Duodenal mucosa (tissue), 2 donors: ENCODE results near the gene TPM4.

Experiments
- H3K27ac ChIP-seq: one replicate; pipeline ENCODE4 v1.7.0; 2013; ENCODE audit warnings: low read depth, low read length
- H3K27me3 ChIP-seq, 2 donors: one replicate each; pipeline ENCODE4 v1.7.0; 2013; ENCODE audit warnings: low read length in 2 of 2, control low read depth in 1 of 2; ENCODE audit not compliant: insufficient read depth in 2 of 2, control insufficient read depth in 1 of 2
- H3K36me3 ChIP-seq, 2 donors: one replicate each; pipeline ENCODE4 v1.7.0; 2013; ENCODE audit warnings: low read length in 2 of 2, control low read depth in 1 of 2; ENCODE audit not compliant: insufficient read depth in 2 of 2, control insufficient read depth in 1 of 2
- H3K4me1 ChIP-seq, 2 donors: one replicate each; pipeline ENCODE4 v1.7.0; 2013; ENCODE audit warnings: low read length in 2 of 2, control low read depth in 1 of 2; ENCODE audit not compliant: insufficient read depth in 2 of 2, control insufficient read depth in 1 of 2
- H3K4me3 ChIP-seq, 2 donors: one replicate each; pipeline ENCODE4 v1.7.0; 2013; ENCODE audit warnings: low read length in 2 of 2, low read depth in 1 of 2
- H3K9ac ChIP-seq, 2 donors: one replicate each; pipeline ENCODE4 v1.7.0; 2013; ENCODE audit warnings: low read length in 2 of 2, low read depth in 1 of 2
- H3K9me3 ChIP-seq, 2 donors: one replicate each; pipeline ENCODE4 v1.7.0; 2013; ENCODE audit warnings: low read length in 2 of 2, control low read depth in 1 of 2; ENCODE audit not compliant: control insufficient read depth in 1 of 2

TPM4 gene

DNA sequence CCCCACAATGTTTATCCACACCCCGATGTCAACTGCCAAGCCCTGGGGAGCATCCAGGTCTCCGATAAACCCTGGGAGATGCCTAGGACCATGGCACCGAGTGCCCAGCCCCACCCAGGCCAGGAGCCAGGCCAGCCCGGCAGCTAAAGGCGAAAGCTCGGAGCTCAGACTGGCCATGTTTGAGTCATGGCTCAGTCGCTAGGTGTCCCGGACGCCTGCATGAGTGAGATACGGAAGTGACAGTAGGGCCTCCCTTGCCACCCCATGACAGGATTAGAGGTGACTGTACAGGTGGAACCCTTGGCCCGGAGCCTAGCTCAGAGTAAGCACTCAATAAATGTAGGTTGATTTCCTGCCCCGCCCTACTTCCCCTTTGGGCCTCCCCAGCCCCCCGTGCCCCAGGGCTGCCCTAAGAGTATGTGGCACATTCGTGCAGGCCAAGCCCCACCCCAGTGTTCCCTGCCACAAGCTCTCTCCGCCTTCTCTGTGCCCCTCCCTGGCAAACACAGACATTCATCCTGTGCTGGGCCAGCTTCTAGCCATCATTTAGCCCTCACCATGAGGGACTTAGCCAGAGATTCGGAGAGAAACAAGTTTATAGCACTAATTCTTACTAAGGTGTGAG, 5.8 kb upstream of the TPM4 start:
- Histone ChIP-seq H3K9me3 (no peaks in the 10 kb centered on the region), H3K36me3 (no peaks in the 10 kb centered on the region), H3K9ac (peak overlapping the region; percentile 60 to 73), H3K27me3 (no peaks in the 10 kb centered on the region), H3K4me1 (peaks cover 27 to 35% of the 10 kb centered on the region in 2 donors), H3K4me3 (peak overlapping the region; percentile 16 to 33), H3K27ac (peak overlapping the region; percentile 77)

DNA sequence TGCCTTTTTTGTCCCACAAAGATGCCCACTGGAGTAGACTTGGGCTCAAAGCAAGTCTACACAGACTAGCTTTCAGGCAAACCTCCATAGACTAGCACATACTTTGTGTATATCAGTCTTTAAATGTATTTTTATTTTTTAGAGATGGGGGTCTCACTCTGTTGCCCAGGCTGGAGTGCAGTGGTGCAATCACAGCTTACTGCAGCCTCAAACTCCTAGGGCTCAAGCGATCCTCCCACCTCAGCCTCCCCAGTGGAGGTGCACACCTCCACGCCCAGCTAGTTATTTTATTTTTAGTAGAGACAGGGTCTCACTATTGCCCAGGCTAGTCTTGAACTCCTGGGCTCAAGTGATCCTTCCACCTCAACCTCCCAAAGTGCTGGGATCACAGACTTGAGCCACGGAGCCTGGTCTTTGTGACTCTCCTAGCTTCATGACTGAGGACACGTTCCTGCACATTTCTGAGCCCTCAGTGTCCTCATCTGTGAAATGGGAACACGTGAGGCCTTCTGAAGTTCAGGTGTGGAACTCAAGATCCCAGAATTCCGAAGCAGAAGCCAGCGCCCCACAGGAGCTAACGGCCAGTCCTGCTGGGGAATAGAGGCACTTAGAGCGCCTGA, 5.1 kb upstream of the TPM4 start:
- Histone ChIP-seq H3K9ac (peak overlapping the region; percentile 45 to 60), H3K4me3 (peak overlapping the region in 1 of 2 donors; percentile 16), H3K36me3 (no peaks in the 10 kb centered on the region), H3K27me3 (no peaks in the 10 kb centered on the region), H3K9me3 (no peaks in the 10 kb centered on the region), H3K27ac (peak overlapping the region; percentile 77), H3K4me1 (peaks cover 27 to 35% of the 10 kb centered on the region in 2 donors)

DNA sequence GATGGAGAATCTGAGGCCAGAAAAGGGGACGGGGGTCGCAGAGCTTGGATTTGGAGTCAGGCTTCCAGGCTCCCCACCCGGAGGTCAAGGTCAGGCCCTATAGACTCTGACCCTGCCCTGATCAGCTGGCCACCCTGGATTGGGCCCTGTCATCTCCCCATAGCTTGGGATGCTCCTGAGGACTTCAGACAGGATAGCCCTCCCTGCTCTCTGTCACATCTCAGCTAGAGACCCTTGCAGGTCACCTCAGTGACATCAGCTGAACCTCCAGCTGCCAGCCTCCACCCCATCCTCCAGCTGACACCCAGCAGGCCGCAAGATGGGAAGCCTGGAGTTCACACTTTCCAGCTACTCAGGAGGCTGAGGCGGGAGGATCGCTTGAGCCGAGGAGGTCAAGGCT, 2.8 kb upstream of the TPM4 start:
- no peaks in the 10 kb centered on the region for H3K36me3 ChIP-seq

DNA sequence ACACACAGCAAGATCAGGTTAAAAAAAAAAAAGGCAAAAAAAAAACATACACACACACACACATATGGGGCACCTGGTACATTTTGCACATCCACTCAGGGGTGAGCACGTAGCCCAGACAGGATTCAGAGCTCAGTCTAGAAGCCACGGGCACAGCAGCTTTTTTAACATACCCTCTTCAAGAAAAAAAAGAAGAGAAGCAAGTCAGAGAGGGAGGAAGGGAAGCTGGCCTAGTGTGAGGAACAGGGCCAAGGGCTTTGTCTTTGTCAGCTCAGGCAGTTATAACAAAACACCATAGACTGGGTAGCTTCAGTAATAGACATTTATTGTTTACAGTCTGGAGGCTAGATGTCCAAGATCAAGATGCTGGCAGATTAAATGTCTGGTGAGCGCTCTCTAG, 2.3 kb upstream of the TPM4 start:
- Histone ChIP-seq H3K36me3 (no peaks in the 10 kb centered on the region), H3K27ac (no peak overlapping the region), H3K9me3 (no peaks in the 10 kb centered on the region), H3K4me3 (no peak overlapping the region), H3K27me3 (no peaks in the 10 kb centered on the region), H3K4me1 (peaks cover 38 to 41% of the 10 kb centered on the region in 2 donors), H3K9ac (no peak overlapping the region)

More for the DNA sequence above, 2.8 kb upstream of the TPM4 start:
- H3K4me1 ChIP-seq, result peaks cover 35 to 37% of the 10 kb centered on the region in 2 donors
- no peaks in the 10 kb centered on the region for H3K27me3 ChIP-seq
- no peaks in the 10 kb centered on the region for H3K9me3 ChIP-seq
- H3K27ac ChIP-seq, result no peak overlapping the region
- H3K4me3 ChIP-seq, result no peak overlapping the region
- H3K9ac ChIP-seq, result no peak overlapping the region

DNA sequence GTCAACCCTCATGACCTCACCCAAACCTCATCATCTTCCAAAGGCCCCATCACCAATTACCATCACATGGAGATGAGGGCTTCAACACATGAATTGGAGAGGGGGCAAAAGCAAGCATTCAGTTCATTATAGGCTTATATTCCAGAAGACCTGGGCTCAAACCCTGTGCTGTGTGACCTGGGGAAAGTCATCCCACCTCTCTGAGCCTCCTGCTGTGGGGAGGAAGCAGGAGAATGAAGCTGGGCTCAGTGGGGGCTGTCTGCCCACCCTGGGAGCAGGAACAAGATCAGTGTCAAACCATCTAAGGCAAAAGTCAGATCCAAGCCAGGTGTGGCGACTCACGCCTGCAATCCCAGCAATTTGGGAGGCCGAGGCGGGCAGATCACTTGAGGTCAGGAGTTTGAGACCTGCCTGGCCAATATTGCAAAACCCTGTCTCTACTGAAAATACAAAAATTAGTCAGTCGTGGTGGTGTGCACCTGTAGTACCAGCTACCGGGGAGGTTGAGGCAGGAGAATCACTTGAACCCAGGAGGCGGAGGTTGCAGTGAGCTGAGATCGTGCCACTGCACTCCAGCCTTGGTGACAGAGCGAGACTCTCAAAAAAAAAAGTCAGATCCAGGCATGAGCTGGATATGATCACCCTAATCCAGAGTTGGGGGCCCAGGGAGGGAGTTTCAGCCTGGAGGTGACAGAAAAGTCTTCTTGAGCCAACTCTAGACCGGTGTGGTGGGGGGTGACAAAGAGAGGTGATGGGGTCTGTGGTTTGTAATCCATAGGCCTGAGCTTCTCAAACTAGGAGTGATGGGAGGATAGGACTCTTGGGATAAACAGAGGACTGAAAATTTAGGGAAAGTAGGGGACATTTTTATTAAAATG, 1.6 kb upstream of the TPM4 start:
- Histone ChIP-seq H3K27ac (no peak overlapping the region), H3K36me3 (no peaks in the 10 kb centered on the region), H3K4me3 (no peak overlapping the region), H3K4me1 (peaks cover 40 to 42% of the 10 kb centered on the region in 2 donors), H3K9ac (no peak overlapping the region), H3K27me3 (no peaks in the 10 kb centered on the region), H3K9me3 (no peaks in the 10 kb centered on the region)

DNA sequence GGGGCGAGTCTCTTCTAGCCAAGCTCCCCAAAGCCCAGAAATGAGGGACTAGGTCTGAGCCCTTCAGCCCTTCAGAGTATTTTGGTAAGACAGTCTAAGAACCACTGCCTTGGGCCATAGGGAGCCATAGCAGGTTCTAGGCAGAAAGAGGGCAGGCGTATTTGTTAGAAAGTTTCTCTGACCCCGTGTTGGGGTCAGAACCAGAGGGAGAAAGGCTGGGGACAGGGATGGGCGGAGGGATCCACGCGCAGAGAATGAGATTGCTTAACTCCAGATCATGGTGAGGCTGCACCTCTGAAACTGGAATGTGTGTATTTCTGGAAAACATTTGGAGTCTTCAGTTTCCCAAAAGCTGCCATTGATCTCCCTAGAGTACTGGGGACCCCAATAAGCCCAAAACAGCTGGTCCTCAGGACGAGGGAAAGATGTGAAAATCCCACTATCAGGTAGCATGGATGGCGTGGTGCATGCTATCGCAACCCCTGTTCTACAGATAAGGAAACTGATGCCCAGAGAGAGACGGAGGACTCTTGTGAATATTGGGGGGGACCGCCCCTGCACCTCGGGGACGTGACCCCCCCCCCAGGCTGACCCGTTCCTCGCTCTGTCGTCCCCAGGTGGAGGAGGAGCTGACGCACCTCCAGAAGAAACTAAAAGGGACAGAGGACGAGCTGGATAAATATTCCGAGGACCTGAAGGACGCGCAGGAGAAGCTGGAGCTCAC, 703 bp upstream of the TPM4 start:
- Histone ChIP-seq H3K4me3 (peak overlapping the region; percentile 55 to 81), H3K27ac (peak overlapping the region; percentile 85), H3K27me3 (no peaks in the 10 kb centered on the region), H3K9me3 (no peaks in the 10 kb centered on the region), H3K9ac (peak overlapping the region; percentile 78 to 96), H3K4me1 (peaks cover 39% of the 10 kb centered on the region in 2 donors), H3K36me3 (no peaks in the 10 kb centered on the region)

DNA sequence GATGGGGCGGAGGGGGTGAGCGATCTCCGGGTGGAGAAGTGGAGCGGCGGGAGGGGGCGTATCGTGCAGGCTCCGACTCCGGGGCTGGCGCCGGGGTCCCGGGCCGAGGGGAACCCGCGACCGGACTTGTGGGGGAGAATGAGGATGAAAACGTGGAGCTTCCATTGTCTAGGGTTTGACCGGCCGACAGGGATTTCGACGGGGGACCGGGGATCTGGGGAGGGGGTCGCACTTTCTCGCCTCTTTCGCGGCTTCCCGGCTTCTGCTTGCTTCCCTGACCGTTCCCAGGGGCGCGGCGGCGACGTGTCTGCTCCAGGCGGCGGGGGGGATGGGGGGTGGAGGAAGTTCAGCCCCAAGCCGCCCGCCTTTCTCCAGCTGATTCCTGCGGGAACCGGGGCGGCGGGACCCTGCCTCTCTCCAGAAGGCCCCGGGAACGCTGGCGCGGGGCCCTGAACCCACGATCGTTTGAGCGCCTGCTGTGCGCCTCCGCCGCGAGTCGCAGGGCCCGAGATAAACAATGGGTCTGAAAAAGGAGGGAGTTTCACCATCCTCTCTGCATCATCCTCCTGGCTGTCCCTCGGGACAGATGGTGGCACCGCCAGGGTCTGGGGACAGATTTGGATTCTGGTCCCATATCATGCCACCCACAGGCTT, 790 bp downstream of the TPM4 start:
- Histone ChIP-seq H3K4me3 (peak overlapping the region; percentile 81), H3K36me3 (peaks cover 11 to 14% of the 10 kb centered on the region in 2 donors), H3K9me3 (no peaks in the 10 kb centered on the region), H3K27ac (peak overlapping the region; percentile 97), H3K9ac (peak overlapping the region; percentile 90 to 96), H3K27me3 (no peaks in the 10 kb centered on the region), H3K4me1 (peaks cover 24 to 25% of the 10 kb centered on the region in 2 donors)

DNA sequence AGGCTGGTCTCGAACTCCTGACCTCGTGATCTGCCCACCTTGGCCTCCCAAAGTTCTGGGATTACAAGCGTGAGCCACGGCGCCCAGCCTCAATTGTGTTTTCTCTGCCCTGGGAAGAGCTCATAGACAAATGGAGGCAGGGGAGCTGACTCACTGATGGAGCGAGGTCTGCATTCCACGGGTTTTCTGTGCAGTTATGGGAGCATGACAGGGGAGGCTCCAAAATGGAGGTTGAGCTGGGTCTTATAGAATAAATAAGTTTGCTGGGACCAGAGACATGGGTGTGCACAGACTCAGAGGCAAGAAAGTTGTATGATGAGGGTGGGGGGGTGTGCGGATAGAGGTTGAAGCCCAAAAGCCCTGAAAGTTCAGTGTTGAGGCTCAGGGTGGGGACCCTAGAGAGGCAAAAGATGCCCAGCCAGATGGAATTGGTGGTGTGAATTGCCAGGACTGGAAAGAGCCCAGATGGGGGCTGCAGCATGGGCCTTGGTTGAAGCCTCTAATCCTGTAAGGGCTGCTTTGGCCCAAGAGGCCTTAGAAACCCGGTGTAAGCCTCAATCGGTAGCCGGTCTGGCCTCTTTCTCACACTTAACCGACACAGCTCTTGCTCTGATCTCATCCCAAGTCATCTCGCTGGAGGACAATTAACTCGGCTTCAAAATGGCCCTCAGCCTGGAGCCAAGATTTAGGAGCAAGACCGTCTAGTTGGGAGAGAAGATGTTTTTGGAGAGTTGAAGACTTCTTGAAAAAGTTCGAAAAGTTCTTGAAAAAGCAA, 1.9 kb downstream of the TPM4 start:
- H3K4me3 ChIP-seq, result peak overlapping the region; percentile 81
- H3K9me3 ChIP-seq, result no peaks in the 10 kb centered on the region
- peak overlapping the region; percentile 59 to 90 for H3K9ac ChIP-seq
- peak overlapping the region; percentile 97 for H3K27ac ChIP-seq
- peaks cover 21 to 22% of the 10 kb centered on the region in 2 donors for H3K4me1 ChIP-seq
- peaks cover 14 to 24% of the 10 kb centered on the region in 2 donors for H3K36me3 ChIP-seq
- H3K27me3 ChIP-seq, result no peaks in the 10 kb centered on the region
